ENCODE results near the gene SMIM1.
"Not testable (repeated sequence)": the region's sequence is repeated elsewhere in the genome, so short reads cannot be mapped to it uniquely, and the experiment has no call there.

DNA sequence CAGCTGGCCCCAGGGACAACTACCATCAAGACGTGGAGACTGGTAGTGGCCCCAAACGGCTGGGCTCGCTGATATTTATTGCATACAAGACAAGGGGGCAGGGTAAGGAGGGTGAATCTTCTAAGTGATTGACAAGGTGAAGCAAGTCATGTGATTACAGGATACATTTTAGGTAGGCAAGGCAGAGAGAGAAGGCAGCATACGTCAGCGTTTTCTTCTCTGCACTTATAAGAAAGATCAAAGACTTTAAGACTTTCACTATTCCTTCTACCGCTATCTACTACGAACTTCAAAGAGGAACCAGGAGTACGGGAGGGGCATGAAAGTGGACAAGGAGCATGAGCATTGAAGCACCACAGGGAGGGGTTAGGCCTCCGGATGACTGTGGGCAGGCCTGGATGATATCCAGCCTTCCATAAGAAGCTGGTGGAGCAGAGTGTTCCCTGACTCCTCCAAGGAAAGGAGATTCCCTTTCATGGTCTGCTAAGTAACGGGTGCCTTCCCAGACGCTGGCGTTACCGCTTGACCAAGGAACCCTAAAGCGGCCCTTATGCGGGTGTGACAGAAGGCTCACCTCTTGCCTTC lies 24.1 kb upstream of the SMIM1 start:
- TF ChIP-seq POLR2A (IDR thresholded peaks at IDR 0.05; ENCODE audit: low read length); GATA1 (IDR thresholded peaks at IDR 0.05; ENCODE audit: low read depth, low read length): not testable (repeated sequence)
